WTC11 (cell line): ENCODE measurements around the gene ELFN1. TPM values are rescaled to one million over a fixed set of nuclear protein-coding genes. Genes with fewer than 3 reads are reported as not detected.

Experiments used
- ATAC-seq: fragments of 200-7000 bp; cut with Tn5 transposase; 2 replicates; pipeline ENCODE4 v1.10.0; 2021; ENCODE audit warnings: mild to moderate bottlenecking, moderate library complexity
- CTCF ChIA-PET: fragments of 300-600 bp; sonication (Branson Sonifier 250); formaldehyde crosslinking; loops from one replicate; lab custom pipeline; 2021; ENCODE audit warnings: antibody characterized with exemption; lab: Charles Lee
- POLR2A ChIA-PET: fragments of 350-600 bp; sonication (Branson Sonifier 250); formaldehyde crosslinking; loops from one replicate; lab custom pipeline; 2021; ENCODE audit warnings: antibody characterized with exemption; lab: Charles Lee
- DNase-seq: peaks from one replicate; pipeline ENCODE4 v3.0.0; 2021; ENCODE audit warnings: low spot score
- H3K27ac Mint-ChIP-seq: 2 replicates; pipeline ENCODE4 v1.8.0; 2021; ENCODE audit warnings: mixed read lengths
- H3K27me3 Mint-ChIP-seq: 2 replicates; pipeline ENCODE4 v1.8.0; 2021; ENCODE audit warnings: low read depth, mild to moderate bottlenecking, moderate library complexity, mixed read lengths
- H3K36me3 Mint-ChIP-seq: 2 replicates; pipeline ENCODE4 v1.8.0; 2021; ENCODE audit warnings: mixed read lengths
- H3K4me1 Mint-ChIP-seq: 2 replicates; pipeline ENCODE4 v1.8.0; 2022; ENCODE audit warnings: mixed read lengths
- H3K4me3 Mint-ChIP-seq: 2 replicates; pipeline ENCODE4 v1.8.0; 2021; ENCODE audit warnings: mild to moderate bottlenecking, moderate library complexity, mixed read lengths
- H3K9me3 Mint-ChIP-seq: 2 replicates; pipeline ENCODE4 v1.8.0; 2021; ENCODE audit warnings: mixed read lengths
- GTF2I ChIP-seq: fragments of 250-450 bp; sonication (Bioruptor Pico); conservative IDR thresholded peaks from 2 replicates; pipeline ENCODE4 v1.4.0; 2021; ENCODE audit warnings: mild to moderate bottlenecking
- JUN ChIP-seq: sonication (generic); formaldehyde crosslinking; IDR thresholded peaks from 2 replicates; pipeline ENCODE4 v1.8.0; 2023; ENCODE audit warnings: mild to moderate bottlenecking, missing genetic modification reagents
- NR3C1 ChIP-seq: sonication (generic); formaldehyde crosslinking; conservative IDR thresholded peaks from 2 replicates; pipeline ENCODE4 v1.8.1; 2023; ENCODE audit warnings: low read depth, mild to moderate bottlenecking, missing genetic modification reagents
- TEAD1 ChIP-seq: sonication (generic); formaldehyde crosslinking; IDR thresholded peaks from 2 replicates; pipeline ENCODE4 v1.8.0; 2022; ENCODE audit warnings: mild to moderate bottlenecking, missing genetic modification reagents
- TEAD4 ChIP-seq: sonication (generic); formaldehyde crosslinking; IDR thresholded peaks from 2 replicates; pipeline ENCODE4 v1.8.0; 2022; ENCODE audit warnings: mild to moderate bottlenecking, missing genetic modification reagents
- ZBTB21 ChIP-seq: sonication (generic); formaldehyde crosslinking; IDR thresholded peaks from 2 replicates; pipeline ENCODE4 v1.8.1; 2023; ENCODE audit warnings: mild to moderate bottlenecking, missing genetic modification reagents, borderline replicate concordance
- ZNF219 ChIP-seq: sonication (generic); formaldehyde crosslinking; IDR thresholded peaks from 2 replicates; pipeline ENCODE4 v1.8.0; 2023; ENCODE audit warnings: missing genetic modification reagents, mild to moderate bottlenecking, borderline replicate concordance
- ZNF317 ChIP-seq: sonication (generic); formaldehyde crosslinking; IDR thresholded peaks from 2 replicates; pipeline ENCODE4 v1.8.1; 2023; ENCODE audit warnings: low read depth, mild to moderate bottlenecking, moderate library complexity, missing genetic modification reagents, borderline replicate concordance
- total RNA-seq: library from RNA; stranded (reverse); gene quantifications from 3 replicates; pipeline ENCODE4 v1.2.3, GENCODE V29; 2021
- TF ChIP-seq, protein P1 (sequence below): sonication (generic); formaldehyde crosslinking; IDR thresholded peaks from 2 replicates; pipeline ENCODE4 v1.8.1; 2023; ENCODE audit warnings: mild to moderate bottlenecking, missing genetic modification reagents, moderate library complexity
- TF ChIP-seq, protein P2 (sequence below): sonication (generic); formaldehyde crosslinking; IDR thresholded peaks from 2 replicates; pipeline ENCODE4 v1.8.0; 2023; ENCODE audit warnings: missing genetic modification reagents
- TF ChIP-seq, protein P3 (sequence below): sonication (generic); formaldehyde crosslinking; IDR thresholded peaks from 2 replicates; pipeline ENCODE4 v1.8.0; 2022; ENCODE audit warnings: mild to moderate bottlenecking, missing genetic modification reagents
- TF ChIP-seq, protein P4 (sequence below): sonication (generic); formaldehyde crosslinking; IDR thresholded peaks from 2 replicates; pipeline ENCODE4 v1.8.0; 2022; ENCODE audit warnings: mild to moderate bottlenecking, missing genetic modification reagents
- TF ChIP-seq, protein P5 (sequence below): sonication (generic); formaldehyde crosslinking; IDR thresholded peaks from 2 replicates; pipeline ENCODE4 v1.8.1; 2023; ENCODE audit warnings: mild to moderate bottlenecking, missing genetic modification reagents
- TF ChIP-seq, protein P6 (sequence below): sonication (generic); formaldehyde crosslinking; conservative IDR thresholded peaks from 2 replicates; pipeline ENCODE4 v1.8.1; 2023; ENCODE audit warnings: mild to moderate bottlenecking, low read depth, missing genetic modification reagents, moderate library complexity
- TF ChIP-seq, protein P7 (sequence below): fragments of 250-450 bp; sonication (Bioruptor Pico); IDR thresholded peaks from 2 replicates; pipeline ENCODE4 v1.8.0; 2021; ENCODE audit warnings: mild to moderate bottlenecking
- TF ChIP-seq, protein P8 (sequence below): sonication (generic); formaldehyde crosslinking; IDR thresholded peaks from 2 replicates; pipeline ENCODE4 v1.8.1; 2023; ENCODE audit warnings: mild to moderate bottlenecking, missing genetic modification reagents, moderate library complexity
- TF ChIP-seq, protein P9 (sequence below): fragments of 250-450 bp; sonication (Bioruptor Pico); IDR thresholded peaks from 2 replicates; pipeline ENCODE4 v1.9.0; 2021; ENCODE audit warnings: moderate library complexity, mild to moderate bottlenecking, inconsistent platforms, borderline replicate concordance

The ELFN1 gene
- total RNA-seq, 1 experiment from 2014 or later = 4.6 TPM

DNA sequence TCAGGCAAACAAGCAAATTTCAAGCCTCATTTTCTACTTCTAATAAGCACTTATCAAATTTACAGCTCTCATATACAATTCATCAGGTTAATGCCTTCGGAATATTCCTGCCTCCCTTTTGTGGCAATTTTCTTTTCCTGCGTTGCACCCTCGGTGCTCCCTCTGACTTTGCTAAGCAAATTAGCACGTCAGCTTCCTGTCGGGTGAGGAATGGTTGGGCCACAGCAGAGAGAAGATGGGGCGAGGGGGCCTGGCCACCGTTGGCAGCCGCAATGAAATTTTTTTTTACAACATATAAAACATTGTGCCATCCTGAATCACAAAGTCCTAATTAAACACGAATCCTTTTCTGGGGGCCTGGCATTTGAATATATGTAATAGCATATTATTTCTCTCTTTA, 28.1 kb downstream of the ELFN1 start:
- Mint-ChIP-seq H3K4me1 (peaks cover 18% of the 10 kb centered on the region), H3K9me3 (peaks cover 25% of the 10 kb centered on the region), H3K27ac (peak overlapping the region; percentile 36; the same call in 1 of the 2 replicates), H3K36me3 (peaks cover 18% of the 10 kb centered on the region), H3K27me3 (peaks cover 15% of the 10 kb centered on the region), H3K4me3 (no peak overlapping the region)
- DNase-seq (no peak), ATAC-seq (no peak)
- CTCF ChIA-PET = no interaction called here
- POLR2A ChIA-PET = no interaction called here
- TF ChIP-seq ZBTB21 (CRISPR knock-in tag) = no peak
- TF ChIP-seq, protein P1, sequence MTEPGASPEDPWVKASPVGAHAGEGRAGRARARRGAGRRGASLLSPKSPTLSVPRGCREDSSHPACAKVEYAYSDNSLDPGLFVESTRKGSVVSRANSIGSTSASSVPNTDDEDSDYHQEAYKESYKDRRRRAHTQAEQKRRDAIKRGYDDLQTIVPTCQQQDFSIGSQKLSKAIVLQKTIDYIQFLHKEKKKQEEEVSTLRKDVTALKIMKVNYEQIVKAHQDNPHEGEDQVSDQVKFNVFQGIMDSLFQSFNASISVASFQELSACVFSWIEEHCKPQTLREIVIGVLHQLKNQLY (CRISPR knock-in tag) = no peak
- TF ChIP-seq, protein P2, sequence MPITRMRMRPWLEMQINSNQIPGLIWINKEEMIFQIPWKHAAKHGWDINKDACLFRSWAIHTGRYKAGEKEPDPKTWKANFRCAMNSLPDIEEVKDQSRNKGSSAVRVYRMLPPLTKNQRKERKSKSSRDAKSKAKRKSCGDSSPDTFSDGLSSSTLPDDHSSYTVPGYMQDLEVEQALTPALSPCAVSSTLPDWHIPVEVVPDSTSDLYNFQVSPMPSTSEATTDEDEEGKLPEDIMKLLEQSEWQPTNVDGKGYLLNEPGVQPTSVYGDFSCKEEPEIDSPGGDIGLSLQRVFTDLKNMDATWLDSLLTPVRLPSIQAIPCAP (CRISPR knock-in tag) = no peak
- TF ChIP-seq, protein P3, sequence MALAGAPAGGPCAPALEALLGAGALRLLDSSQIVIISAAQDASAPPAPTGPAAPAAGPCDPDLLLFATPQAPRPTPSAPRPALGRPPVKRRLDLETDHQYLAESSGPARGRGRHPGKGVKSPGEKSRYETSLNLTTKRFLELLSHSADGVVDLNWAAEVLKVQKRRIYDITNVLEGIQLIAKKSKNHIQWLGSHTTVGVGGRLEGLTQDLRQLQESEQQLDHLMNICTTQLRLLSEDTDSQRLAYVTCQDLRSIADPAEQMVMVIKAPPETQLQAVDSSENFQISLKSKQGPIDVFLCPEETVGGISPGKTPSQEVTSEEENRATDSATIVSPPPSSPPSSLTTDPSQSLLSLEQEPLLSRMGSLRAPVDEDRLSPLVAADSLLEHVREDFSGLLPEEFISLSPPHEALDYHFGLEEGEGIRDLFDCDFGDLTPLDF (CRISPR knock-in tag) = no peak
- TF ChIP-seq, protein P4, sequence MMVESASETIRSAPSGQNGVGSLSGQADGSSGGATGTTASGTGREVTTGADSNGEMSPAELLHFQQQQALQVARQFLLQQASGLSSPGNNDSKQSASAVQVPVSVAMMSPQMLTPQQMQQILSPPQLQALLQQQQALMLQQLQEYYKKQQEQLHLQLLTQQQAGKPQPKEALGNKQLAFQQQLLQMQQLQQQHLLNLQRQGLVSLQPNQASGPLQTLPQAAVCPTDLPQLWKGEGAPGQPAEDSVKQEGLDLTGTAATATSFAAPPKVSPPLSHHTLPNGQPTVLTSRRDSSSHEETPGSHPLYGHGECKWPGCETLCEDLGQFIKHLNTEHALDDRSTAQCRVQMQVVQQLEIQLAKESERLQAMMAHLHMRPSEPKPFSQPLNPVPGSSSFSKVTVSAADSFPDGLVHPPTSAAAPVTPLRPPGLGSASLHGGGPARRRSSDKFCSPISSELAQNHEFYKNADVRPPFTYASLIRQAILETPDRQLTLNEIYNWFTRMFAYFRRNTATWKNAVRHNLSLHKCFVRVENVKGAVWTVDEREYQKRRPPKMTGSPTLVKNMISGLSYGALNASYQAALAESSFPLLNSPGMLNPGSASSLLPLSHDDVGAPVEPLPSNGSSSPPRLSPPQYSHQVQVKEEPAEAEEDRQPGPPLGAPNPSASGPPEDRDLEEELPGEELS (CRISPR knock-in tag) = no peak
- TF ChIP-seq JUN (CRISPR knock-in tag) = no peak
- TF ChIP-seq, protein P5, sequence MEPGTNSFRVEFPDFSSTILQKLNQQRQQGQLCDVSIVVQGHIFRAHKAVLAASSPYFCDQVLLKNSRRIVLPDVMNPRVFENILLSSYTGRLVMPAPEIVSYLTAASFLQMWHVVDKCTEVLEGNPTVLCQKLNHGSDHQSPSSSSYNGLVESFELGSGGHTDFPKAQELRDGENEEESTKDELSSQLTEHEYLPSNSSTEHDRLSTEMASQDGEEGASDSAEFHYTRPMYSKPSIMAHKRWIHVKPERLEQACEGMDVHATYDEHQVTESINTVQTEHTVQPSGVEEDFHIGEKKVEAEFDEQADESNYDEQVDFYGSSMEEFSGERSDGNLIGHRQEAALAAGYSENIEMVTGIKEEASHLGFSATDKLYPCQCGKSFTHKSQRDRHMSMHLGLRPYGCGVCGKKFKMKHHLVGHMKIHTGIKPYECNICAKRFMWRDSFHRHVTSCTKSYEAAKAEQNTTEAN (CRISPR knock-in tag) = no peak

DNA sequence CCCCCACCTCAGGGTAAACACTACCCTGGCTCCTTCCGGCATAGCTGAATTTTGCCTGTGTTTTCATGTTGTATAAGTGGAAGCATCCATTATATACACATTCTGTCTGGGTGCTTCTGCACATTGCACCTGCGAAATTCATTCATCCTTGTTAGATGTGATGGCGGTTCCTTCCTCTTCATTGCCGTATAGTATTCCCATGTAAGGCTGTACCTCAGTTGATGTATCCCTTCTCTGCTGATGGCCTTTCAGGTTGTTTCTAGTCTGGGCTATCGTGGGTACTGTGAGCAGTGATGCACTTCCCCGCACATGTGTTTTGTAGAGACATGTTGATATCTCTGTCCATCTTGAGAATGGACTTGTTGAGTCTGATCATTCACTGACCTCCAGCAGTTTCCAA, 28.9 kb downstream of the ELFN1 start:
- CTCF ChIA-PET = no interaction called here
- Mint-ChIP-seq H3K4me1 (peaks cover 25% of the 10 kb centered on the region), H3K9me3 (peaks cover 27% of the 10 kb centered on the region), H3K27ac (no peak overlapping the region), H3K27me3 (peaks cover 22% of the 10 kb centered on the region), H3K4me3 (no peak overlapping the region), H3K36me3 (peaks cover 21% of the 10 kb centered on the region)
- DNase-seq = no peak
- POLR2A ChIA-PET = no interaction called here
- ATAC-seq = no peak
- TF ChIP-seq, protein P6, sequence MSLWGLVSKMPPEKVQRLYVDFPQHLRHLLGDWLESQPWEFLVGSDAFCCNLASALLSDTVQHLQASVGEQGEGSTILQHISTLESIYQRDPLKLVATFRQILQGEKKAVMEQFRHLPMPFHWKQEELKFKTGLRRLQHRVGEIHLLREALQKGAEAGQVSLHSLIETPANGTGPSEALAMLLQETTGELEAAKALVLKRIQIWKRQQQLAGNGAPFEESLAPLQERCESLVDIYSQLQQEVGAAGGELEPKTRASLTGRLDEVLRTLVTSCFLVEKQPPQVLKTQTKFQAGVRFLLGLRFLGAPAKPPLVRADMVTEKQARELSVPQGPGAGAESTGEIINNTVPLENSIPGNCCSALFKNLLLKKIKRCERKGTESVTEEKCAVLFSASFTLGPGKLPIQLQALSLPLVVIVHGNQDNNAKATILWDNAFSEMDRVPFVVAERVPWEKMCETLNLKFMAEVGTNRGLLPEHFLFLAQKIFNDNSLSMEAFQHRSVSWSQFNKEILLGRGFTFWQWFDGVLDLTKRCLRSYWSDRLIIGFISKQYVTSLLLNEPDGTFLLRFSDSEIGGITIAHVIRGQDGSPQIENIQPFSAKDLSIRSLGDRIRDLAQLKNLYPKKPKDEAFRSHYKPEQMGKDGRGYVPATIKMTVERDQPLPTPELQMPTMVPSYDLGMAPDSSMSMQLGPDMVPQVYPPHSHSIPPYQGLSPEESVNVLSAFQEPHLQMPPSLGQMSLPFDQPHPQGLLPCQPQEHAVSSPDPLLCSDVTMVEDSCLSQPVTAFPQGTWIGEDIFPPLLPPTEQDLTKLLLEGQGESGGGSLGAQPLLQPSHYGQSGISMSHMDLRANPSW = no peak
- TF ChIP-seq TEAD1 (CRISPR knock-in tag) = no peak
- TF ChIP-seq, protein P7, sequence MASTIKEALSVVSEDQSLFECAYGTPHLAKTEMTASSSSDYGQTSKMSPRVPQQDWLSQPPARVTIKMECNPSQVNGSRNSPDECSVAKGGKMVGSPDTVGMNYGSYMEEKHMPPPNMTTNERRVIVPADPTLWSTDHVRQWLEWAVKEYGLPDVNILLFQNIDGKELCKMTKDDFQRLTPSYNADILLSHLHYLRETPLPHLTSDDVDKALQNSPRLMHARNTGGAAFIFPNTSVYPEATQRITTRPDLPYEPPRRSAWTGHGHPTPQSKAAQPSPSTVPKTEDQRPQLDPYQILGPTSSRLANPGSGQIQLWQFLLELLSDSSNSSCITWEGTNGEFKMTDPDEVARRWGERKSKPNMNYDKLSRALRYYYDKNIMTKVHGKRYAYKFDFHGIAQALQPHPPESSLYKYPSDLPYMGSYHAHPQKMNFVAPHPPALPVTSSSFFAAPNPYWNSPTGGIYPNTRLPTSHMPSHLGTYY (CRISPR knock-in tag) = no peak
- TF ChIP-seq GTF2I (CRISPR knock-in tag) = no peak
- no peak for TF ChIP-seq ZBTB21 (CRISPR knock-in tag)
- TF ChIP-seq ZNF219 = no peak
- TF ChIP-seq ZNF317 = no peak
- TF ChIP-seq, protein P8, sequence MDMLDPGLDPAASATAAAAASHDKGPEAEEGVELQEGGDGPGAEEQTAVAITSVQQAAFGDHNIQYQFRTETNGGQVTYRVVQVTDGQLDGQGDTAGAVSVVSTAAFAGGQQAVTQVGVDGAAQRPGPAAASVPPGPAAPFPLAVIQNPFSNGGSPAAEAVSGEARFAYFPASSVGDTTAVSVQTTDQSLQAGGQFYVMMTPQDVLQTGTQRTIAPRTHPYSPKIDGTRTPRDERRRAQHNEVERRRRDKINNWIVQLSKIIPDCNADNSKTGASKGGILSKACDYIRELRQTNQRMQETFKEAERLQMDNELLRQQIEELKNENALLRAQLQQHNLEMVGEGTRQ (CRISPR knock-in tag) = no peak
- TF ChIP-seq, protein P9, sequence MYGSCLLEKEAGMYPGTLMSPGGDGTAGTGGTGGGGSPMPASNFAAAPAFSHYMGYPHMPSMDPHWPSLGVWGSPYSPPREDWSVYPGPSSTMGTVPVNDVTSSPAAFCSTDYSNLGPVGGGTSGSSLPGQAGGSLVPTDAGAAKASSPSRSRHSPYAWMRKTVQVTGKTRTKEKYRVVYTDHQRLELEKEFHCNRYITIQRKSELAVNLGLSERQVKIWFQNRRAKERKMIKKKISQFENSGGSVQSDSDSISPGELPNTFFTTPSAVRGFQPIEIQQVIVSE (CRISPR knock-in tag) = no peak
- no peak for TF ChIP-seq NR3C1 (CRISPR knock-in tag)
- TF ChIP-seq TEAD4 (CRISPR knock-in tag) = no peak
